Measurements from ENCODE around the gene FAM210B.
A peak's percentile ranks its signal among the peaks of the same experiment; 100 is the strongest.
"Not testable (repeated sequence)": the region's sequence is repeated elsewhere in the genome, so short reads cannot be mapped to it uniquely, and the experiment has no call there.

The FAM210B gene

DNA sequence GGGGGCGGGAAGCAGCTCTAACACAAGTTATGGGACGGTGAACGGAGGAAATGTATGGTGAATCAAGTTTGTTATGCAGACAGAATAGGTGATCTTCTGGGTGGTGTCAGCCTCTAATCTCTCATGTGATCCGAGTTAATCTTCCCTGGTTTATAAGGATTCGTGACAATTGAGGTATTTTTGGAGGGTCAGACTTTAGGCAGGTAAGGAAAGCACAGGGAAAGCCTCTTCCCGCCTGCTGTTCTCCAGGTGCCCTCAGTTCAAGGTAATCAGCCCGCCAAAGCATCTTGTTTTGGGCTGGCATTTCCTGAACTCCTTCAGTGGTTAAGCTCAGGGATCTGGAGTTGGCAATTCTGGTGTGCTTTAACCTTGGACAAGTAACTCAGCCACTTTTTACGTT lies 34.9 kb downstream of the FAM210B start:
- DNase-seq, result no peak

- DNase-seq, result peak; percentile 7
Observed at GRCh38 chr20:56395166-56395565, 36.4 kb downstream of the FAM210B start.

DNA sequence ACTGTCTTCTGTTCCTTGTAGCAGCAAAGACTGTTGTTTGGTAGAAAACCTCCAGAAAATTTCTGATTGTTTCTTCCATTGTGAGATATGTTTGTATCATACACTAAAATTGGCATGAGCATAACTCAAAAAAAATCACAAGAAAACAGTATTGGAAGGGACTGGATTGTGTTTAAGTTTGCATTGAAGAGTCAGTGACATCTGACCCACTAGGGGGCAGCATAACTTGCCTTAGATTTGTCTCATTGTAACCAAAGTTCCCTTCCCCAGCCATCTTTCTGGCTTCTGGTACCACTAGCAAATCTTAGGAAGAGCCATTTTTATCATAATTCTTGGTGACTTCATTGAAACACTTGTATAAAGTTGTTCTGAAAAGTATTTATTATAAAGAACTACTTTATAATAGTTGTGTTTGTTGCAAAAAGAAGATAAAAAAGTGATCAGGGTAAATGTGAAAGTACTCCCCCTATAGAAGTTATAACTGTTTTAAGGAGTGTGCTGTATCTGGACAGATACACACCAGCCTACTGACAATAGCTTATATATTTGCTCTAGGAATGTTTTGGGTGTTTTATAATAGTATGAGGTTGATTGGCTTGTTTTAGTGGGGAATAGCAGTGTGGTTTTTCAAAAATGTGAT lies 41.3 kb downstream of the FAM210B start:
- DNase-seq, result peak; percentile 43

- no peak for DNase-seq
Observed at GRCh38 chr20:56403465-56403864, 44.7 kb downstream of the FAM210B start.

- not testable (repeated sequence) for DNase-seq
Observed at GRCh38 chr20:56405356-56405755, 46.6 kb downstream of the FAM210B start.

DNA sequence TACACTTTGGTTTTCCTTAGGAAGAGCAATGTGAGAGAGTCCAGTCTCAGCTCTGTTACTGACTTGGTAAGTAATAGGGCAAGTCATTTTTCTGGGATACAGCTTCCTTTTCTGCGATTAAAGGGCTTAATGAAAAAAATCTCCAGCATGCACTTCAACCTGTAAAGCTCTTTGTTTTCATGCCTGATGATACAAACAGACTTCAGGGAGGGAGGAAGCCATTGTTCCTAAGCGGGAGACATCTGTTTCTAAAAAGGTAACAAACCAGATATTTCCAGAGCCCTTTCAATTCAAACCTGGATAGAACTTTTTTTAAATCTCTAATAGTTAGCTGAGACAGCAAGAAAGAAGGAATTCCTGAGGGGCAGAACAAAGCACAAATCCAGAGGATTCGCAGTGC lies 48.1 kb downstream of the FAM210B start:
- no peak for DNase-seq

DNA sequence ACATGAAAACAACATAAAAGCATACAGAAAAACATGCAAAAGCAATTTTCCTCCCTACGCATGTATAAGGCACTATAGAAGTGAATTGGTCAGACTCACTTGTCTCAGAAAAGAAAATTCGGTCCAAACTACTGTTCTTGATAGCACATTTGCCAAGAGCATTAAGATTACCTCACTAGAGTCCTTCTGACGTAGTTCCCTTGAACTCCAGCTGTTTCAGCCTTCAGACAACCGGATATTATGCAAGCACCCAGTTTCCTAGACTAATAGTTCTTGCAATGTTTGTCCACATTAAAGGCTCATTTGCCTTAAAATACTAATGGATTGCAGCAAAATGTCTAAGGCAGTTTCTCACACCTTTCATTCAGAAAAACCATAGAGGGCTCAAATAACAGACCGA lies 50.7 kb downstream of the FAM210B start:
- no peak for DNase-seq

DNA sequence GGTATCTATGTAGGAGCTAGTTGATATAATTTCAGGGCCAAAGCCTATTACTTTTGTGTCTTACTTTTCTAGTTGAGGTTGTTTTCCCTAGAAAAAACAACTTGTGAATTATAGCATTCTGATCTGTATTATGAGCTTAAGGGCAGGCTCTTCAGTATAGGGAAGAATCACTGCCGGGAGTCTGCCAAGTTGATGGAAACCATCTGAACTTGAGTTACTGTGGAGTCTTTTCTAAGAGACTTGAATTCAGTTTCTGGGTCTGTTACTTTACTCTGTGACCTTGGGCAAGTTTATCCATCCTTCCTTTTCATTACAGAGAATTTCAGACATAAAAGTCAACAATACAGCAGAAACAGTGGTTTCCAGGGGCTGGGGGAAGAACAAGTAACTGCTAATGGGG lies 51.2 kb downstream of the FAM210B start:
- no peak for DNase-seq

GRCh38 chr20:56411287-56411686 lies 52.5 kb downstream of the FAM210B start:
- DNase-seq, result not testable (repeated sequence)

- DNase-seq, result no peak
Observed at GRCh38 chr20:56411759-56412472, 53.1 kb downstream of the FAM210B start, which contains the start of gene CASS4. CASS4 (plus strand) TSS chr20:56412260; CDS start chr20:56412459, 199 bp downstream.

GRCh38 chr20:56412473-56412790 lies 53.7 kb downstream of the FAM210B start:
- no peak for DNase-seq

DNA sequence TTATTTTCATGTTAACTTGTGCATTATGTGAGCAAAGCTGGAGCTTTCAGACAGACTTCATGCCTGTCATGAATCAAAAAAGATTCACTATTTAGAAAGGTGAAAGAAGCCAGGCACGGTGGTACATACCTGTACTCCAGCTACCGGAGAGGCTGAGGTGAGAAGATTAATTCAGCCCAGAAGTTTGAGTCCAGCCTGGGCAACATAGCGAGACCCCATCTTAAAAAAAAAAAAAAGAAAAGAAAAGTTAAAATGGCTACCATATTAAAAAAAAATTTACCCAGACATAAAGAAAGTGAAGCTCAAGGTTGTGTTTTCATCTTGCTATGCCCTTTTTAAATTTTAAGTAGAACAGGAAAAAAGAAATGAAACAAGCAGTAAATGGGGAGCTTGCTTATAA lies 54.2 kb downstream of the FAM210B start:
- DNase-seq, result no peak

GRCh38 chr20:56414842-56415765 lies 56.3 kb downstream of the FAM210B start:
- no peak for DNase-seq

- no peak for DNase-seq
Observed at GRCh38 chr20:56417402-56417801, 58.6 kb downstream of the FAM210B start.

GRCh38 chr20:56417911-56418310 lies 59.1 kb downstream of the FAM210B start:
- no peak for DNase-seq

Measured in retina (tissue), 1 donor.